Medulla oblongata (tissue), 1 donor: ENCODE results near the gene CDH2.

ENCODE experiments used
- DNase-seq: peaks from one replicate; pipeline ENCODE4 v3.0.0-alpha.2; 2015; ENCODE audit errors: extremely low spot score

Gene CDH2

DNA sequence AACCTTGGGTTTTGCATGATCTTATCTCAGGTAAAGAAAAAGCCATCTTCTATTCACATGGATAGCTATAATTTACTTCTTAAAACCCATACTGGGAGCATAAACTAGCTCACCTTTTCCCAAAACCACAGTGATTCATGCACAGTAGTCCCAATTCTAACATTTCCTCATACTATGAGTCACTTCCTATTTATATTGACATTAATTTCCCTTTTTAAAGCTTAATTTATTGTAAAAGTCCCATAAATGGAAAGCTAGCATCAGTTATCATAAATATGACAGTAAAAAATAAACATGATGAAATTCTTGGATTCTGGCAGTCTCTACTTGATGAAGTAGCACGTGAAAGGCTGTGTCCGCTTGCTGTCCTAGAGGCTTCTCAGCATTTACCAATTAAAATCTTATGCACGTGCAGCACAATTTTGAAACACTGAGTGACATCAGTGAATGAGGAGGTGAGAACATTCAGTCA, 180.1 kb downstream of the CDH2 start:
- no peak for DNase-seq

DNA sequence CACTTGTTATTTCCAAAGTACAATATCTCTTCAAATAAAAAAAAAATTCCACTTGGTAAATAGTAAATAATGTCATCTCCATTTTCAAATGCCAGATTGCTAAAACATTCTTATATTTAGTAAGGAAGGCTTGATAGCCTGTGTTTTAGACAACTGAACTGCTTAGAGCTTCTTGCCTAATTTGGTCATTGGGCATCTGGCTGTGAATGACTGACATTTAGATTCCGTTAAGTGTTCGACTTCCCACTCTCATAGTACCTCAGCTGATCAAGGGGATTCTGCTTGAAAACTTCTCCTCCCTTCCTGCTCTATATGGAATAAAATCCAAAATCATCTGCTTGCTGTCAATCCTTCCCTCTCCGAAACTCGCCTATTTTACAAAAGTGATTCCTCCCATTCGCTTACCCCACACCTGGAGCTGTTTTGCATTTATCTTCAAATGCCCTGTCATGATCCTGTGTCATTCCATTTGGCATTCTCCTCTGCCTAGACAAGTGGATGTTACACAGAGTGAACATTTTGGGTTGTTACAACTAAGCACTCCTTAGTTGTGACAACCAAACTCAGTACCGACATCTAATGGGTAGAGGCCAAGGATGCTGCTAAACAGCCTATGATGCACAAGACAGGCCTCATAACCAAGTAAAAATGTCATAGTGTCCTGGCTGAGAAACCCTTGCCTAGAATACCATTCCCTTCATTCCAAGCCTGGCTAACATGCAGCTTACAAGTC, 181.0 kb downstream of the CDH2 start:
- DNase-seq = no peak

DNA sequence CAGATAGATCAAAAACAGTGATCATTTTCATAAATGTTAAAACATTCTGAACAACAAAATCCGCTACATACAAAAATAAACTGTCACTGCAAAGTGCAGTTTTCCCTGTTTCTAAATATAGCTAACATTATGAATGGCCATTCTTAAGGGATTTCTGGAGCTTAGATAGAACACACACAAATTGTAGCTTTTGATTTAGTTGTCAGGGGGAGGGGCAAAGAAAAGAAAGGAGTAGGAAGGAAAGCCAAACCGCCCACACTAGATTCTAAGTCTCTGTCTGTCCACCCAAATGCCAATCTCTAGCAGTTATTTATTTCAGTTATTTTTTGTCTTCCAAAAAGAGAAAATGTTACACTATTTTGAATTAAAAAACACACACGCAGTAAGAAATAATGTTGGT, 182.4 kb downstream of the CDH2 start:
- peak; percentile 15 for DNase-seq

DNA sequence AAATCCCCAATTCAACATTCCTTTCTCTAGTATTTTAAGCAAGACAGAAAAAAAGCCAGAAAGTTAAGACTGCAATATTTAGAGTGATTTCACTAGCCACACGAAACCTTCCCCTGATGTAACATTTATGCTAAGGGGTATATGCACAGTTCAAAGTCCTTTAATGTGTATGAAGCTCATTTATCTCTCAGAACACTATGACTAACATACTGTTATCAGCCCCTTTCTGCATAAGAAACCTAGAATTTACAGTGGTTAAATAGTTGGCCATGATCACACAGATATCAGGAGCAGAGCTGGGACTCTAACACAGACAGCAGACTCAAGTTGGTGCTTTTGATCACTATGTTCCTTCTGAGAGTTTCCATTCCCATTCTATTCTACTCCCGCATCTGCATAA, 185.5 kb downstream of the CDH2 start:
- DNase-seq = no peak

DNA sequence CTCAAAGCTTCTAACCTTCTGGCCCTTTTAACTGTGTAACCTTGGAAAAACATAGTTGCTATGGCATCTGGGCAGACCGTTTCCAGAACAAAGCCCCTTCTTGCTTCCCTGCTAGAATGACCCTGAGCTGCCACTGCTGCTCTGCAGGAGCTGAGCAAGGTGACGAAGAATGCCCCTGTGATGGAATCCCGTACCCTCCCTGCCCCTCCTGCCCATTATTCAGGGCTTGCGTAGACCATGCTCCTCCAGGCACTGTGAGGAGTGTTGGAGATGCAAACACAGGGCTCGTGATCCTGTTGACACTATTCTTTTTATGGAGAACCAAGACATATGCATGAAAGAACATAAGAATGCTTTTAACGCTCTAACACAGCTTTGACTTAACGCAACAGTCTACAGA, 191.1 kb downstream of the CDH2 start:
- DNase-seq = no peak

DNA sequence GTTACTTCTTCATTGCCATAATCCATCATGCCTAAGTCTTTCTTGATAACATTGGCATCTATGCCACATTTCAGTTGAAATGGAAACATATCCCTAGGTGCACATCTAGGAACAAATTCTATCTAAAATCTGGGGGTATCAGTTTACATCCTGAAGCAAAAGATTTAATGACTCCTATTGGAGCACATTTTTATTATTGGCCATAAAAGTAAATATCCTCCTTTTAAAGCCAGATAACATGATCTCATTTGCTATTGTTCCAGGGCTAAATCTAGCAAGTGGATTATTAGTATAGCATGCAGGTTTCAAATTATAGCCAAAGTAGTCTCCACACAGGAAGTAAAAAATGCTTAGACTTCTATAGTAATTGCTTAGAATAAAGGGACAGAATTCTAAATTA, 193.2 kb downstream of the CDH2 start:
- DNase-seq = no peak

DNA sequence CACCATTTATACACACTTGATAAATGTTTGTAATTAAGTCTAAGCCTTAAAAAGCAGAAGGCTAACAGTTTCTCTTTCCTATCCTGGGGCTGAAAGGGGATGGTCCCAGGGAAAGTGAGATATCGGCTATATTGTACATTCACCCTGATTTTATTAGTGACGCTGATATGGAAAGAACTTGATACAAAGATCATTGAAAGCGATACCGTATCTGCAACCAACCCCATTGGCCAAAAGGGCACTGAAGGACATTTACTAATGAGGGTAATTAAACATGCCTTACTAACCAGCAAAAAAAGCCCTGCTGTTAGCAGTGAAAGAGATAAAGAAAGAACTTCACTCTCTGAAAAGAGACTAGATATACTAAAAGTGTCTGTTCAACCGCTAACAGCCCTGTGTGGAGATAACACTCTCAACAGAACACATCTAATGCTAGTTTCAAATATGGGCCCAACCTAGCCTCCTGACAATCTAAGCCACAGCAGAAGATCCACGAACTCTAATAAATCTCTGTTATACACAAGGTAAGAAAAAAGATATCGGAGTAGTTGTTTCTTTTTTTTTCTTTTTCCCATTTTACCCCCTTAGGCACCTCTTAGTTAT, 200.0 kb downstream of the CDH2 start:
- DNase-seq = no peak

DNA sequence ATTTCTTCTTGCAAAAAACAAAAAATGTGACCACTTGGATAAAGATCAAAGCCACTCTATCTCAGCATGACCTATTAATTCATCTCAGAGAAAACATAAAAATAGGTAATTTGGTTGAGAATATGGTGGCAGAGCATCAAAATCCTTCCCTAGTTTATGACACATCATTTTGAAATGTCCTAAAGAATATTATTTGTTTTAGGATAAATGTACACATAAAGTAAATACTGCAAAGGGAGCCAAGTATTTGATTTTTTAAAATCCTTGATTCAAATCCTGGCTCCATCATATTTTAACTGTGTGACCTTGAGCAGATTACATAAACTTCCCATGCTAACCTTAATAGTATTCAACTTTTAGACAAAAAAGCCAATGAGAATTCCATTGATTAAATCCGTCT, 206.6 kb downstream of the CDH2 start:
- no peak for DNase-seq

DNA sequence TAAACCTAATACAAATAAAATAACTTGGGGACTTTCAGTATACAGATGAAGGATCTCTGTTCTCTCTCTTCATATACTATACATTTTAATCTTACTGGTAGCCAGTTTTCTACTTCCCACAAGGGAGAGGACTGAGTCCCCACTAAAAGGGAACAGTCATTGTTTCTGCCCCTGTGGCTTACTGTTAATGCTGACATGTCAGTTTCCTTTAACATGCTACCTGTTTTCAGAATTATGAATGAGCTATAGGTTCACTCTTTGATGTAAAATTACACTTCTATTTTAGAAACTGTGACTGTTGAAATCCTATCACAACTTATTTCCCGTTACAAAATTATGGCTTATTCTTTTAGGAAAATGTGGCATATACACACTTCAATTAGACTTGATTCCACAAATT, 207.7 kb downstream of the CDH2 start:
- DNase-seq = no peak

DNA sequence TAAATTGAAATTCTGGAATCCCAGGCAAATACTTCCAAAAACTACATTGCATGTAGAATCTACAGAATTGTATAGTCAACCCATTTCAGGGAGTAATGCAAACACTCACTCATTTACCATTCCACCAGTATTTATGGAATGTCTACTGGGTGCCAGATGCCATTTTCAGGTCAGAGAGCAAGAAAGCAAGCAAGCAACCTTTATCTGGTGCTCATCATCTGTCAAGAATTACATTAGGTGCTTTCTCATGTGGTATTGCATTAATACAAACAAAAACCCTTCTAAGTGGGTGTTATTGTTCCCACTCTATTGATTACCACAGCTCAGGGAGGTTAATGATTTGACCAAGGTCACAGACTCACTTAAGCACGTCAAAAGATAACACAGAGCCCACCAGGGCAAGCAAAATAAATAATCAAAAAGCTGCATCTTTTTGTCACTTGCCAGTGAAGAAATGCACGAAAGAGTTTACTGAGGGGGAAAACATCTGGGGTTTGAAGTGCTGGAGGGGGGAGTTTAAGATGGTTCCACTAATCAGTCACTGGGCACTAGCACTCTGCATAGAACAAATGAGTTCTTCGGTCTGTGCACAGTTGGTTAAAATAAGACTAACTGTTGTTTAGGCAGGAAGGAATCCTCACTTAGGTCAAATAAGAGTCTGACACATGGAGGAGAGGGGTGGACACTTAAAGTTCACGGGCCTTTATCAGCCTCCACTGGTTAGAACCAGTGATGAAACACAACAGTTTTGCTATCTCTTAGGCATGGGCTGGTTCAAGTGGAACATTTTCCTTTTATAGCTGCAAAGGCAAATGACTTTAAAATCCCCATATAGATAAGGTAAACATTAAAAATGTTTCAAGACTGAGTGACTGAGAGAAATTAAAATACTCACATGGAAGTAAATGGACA, 208.8 kb downstream of the CDH2 start:
- DNase-seq = no peak

DNA sequence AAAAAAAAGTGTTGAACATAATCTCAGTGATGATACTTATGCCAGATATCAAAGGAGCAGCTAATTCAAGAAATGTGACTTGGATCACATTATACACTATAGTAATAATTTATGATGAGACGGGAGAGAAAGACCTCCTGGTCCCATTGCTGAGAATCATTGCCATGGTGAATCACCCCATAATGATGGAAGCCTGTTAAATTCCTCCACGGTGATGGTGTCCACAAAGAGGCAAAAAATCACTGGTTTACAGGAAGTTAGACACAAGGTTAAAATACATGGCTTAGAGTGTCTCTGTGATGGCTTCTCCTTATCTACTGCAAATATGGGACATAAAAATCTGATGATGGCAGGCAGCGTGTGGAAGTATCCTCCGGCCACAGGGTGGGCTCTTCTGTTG, 210.0 kb downstream of the CDH2 start:
- DNase-seq = no peak

DNA sequence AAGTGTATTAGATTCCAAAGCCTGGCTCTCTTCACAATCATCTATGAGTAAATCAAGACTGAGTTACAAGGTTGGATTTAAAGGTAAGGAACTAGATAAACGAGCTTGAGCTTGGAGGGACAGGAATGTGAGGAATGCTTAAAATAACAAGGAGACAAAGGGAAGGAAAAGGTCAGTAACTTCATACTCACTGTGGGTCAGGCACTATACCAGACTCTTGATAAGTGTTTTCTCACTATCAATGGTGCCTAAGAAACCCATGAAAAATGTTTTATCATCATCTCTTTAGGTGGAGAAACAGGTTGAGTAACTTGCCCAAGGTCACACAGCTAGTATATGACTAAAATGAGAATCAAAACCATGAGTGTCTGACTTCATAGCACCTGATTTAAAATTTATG, 212.1 kb downstream of the CDH2 start:
- DNase-seq = no peak

DNA sequence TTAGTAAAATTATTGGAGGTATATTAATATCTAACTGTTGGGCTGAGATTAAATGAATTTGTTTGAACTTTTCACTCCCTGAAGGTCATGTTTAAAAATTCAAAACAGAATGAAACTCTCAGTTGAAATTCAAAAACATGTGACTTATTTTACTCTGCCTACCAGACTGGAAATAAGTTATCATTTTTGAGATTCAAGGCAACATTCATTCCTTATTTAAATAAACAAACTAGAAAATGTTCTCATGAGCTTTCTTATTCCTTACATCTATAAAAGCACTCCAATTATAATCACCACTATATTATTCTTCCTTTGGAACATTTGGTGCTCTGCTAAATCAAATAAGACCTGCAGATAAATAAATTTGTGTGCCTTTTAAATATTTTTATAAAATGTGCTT, 217.8 kb downstream of the CDH2 start:
- no peak for DNase-seq

DNA sequence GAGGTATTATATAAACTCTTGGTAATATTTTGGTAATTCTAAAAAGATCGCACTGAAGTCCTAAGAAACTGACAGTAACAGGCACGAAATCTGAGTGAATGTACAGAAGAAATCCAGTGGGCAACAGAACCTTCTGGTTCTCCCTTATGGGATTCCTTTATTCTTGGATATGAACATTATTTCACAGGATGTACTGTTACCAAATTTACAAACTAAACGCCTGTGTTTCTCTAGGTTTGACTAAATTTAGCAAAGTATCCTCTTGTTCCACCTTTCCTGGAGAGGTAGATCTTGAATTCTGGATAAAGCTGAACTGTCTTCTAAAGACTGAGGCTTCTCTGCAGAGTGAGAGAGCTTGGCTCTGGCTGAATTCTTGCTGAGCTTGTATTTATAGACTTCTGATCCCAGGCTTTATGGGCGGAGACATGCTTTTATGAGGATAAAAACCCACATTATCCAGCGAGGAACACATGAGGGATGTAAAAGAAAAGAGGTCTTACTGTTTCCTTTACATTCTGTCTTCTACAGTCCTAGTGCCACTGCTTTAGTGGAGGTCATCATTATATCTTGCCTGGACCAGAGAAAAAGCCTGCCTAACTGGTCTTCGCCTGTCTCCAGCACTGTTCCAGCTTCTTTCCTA, 220.8 kb downstream of the CDH2 start:
- no peak for DNase-seq

DNA sequence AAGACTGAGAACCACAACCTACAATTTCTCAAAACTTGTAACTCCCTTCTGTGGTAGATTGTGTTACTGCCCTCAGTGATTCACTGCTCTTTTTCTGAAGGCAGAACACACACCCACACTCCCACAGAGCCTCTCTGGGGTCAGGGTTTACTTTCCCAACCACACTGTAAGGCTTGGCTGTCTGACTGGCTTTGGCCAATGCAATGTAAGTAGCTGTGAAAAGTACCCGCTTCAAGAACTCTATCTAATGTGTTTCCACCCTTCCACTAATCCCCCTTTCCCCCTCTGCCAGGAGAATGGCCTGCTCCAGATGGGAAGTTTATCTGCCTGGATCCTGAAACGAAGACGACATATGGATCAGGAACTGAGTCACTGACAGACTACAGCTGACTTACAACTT, 222.7 kb downstream of the CDH2 start:
- no peak for DNase-seq

DNA sequence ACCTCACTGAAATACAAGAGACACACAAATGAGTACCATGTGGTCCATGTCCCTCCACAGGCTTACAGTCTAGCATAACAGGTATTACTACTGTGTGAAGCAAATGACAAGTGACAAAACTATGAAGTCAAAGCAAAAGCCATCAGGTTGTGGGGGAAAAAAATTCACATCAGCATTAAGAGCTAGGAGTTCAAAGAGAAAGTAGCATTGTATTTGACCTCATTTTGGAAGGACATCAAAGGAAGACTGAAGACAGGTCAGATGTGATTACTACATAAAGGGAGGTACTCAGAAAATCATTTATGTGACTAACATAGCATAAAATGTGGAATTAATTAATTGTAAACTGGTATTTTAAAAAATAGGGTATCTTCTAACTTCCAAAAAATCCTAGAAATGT, 224.2 kb downstream of the CDH2 start:
- DNase-seq = no peak

DNA sequence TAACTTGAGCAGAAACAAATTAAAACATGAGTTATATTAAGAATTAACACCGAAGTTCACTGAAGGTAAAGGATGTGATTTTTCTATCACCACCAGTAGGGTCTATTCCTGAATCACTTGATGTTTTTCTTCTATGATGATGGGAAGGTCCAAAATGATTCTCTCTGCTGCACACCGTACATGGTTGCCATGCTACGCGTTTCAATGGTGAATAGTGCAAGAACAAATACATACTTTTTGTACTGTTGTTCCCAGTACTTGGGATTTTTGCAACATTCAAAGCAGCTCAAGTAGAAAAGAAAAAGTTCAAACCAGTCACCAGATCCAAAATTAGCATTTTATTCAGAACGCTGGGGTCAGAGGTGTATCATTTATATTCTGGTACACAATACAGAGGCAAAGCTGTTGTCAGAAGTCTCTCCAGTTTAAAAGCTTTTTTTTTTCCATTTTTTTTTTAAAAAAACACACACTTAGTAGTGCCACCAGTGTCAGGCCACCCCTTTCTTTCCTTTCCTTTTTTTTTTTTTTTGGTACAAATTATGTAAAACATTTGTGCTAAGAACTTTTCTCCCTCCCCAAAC, 226.2 kb downstream of the CDH2 start:
- DNase-seq = peak; percentile 52

DNA sequence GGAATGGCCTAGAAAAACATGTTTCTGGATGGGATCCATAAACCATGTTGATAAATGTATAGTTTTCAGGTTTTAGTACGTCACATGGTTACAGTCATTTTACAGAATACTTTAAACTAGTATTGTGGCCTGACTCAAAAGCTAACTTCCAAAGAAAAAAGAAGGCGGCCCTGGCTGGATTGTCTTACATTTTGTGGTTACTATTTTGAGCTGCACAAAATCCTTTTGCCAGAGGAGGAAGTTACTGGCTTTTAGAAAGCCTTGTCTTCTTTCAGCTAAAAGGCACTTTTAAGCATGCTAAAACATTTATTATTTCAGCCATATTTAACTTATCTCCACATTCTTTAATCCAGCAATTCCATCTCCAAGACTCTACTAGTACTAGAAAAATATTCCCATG, 227.9 kb downstream of the CDH2 start:
- peak; percentile 5 for DNase-seq

DNA sequence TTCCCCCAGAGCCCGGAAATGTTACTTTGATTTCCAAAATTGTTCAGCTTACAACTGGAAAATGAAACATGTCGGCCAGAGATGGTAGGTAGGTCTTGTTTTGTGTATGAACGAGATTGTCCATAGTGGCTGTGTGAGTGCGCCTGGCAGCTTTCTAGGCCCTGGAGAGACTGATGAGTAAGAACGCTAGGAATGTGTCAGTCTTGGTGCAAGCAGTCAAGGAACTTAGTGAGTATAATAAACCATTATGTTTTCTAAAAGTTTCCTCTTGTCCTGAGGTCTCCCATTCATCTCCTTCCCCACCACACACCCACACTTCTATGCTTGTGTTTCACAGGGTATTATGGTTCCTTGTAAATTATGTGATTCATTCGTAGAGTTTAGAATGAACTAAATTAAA, 234.2 kb downstream of the CDH2 start:
- DNase-seq = no peak

DNA sequence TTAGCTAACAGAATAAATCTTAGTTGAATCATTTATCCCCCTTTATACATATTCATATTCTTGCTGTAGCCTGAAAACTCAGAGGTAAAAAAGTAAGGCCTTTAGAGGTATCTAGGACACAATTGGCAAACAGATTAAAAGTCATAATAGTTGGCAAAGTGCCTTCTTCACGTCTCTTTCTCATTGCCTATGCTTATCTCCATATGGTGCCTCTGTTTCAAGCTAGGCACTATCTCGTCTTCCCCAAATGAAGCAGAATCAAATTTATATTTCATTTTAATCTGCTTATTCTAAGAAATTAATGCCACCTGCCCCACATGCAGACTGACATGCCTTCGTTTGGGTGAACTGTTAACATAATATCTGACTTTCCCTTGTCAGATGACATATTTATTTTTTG, 245.4 kb downstream of the CDH2 start:
- DNase-seq = no peak

DNA sequence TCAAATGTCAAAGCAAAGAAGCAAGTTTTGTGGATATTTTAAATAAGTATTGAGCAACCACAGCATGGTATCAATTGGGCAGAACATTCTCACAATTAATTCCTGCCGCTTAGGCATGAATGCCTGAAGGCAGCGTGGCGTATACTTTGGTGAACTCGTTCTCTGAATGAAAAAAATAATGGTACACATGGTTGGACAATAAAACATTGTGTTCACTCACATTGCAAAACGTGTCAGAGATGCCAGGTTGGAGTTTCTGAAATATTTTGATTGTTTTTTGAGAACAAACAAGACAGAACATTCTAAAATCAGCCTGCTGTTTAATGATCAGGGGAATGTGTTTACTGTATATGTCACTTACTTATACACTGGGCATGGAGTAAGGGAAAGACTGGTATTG, 254.2 kb downstream of the CDH2 start:
- DNase-seq = no peak
